Keratinocyte (primary cell): ENCODE measurements around the gene ZNF212. TPM values are rescaled to one million over a fixed set of nuclear protein-coding genes. Genes with fewer than 3 reads are reported as not detected.

ENCODE experiments used
- DNase-seq: peaks from one replicate; pipeline ENCODE4 v3.0.0-alpha.2; 2011; ENCODE audit warnings: low read depth, missing footprints, low spot score
- FAIRE-seq: peaks from 2 replicates; lab custom pipeline; 2011; peaks lifted over from hg19 to GRCh38; lab: Jason Lieb, UNC
- H2AFZ ChIP-seq: 2 replicates; pipeline ENCODE4 v1.6.0; 2012; ENCODE audit warnings: low read length, control low read depth, inconsistent platforms; ENCODE audit not compliant: control insufficient read depth
- H3K27ac ChIP-seq: 2 replicates; pipeline ENCODE4 v1.5.1; 2011; ENCODE audit warnings: low read length; ENCODE audit not compliant: control insufficient read depth, insufficient read depth
- H3K27me3 ChIP-seq: 3 replicates; pipeline ENCODE4 v1.6.0; 2011; ENCODE audit warnings: low read length; ENCODE audit not compliant: control insufficient read depth, insufficient read depth; ENCODE audit errors: extremely low read depth
- H3K36me3 ChIP-seq, 2 experiments: 2 replicates in 1 of 2; 3 replicates in 1 of 2; pipeline ENCODE4 v1.5.1; 2011; ENCODE audit warnings: low read length in 2 of 2, mild to moderate bottlenecking in 1 of 2; ENCODE audit not compliant: control insufficient read depth in 2 of 2, insufficient read depth in 2 of 2; ENCODE audit errors: extremely low read depth in 1 of 2
- H3K4me1 ChIP-seq: 3 replicates; pipeline ENCODE4 v1.5.1; 2011; ENCODE audit warnings: low read length; ENCODE audit not compliant: control insufficient read depth, insufficient read depth; ENCODE audit errors: extremely low read depth
- H3K4me2 ChIP-seq: 3 replicates; pipeline ENCODE4 v1.6.0; 2011; ENCODE audit warnings: low read depth, low read length; ENCODE audit not compliant: control insufficient read depth, insufficient read depth; ENCODE audit errors: extremely low read depth
- H3K4me3 ChIP-seq, 3 experiments: fragments of 200-600 bp in 1 of 3; sonication (generic) in 1 of 3; 2 replicates in 2 of 3; 3 replicates in 1 of 3; pipeline ENCODE4 v1.5.1; 2011 to 2016; ENCODE audit warnings: low read length in 3 of 3, mild to moderate bottlenecking in 3 of 3, control low read depth in 2 of 3, inconsistent platforms in 1 of 3, low read depth in 1 of 3, mixed read lengths in 1 of 3, mixed run types in 1 of 3, moderate library complexity in 1 of 3; ENCODE audit not compliant: control insufficient read depth in 2 of 3, insufficient read depth in 2 of 3; ENCODE audit errors: extremely low read depth in 1 of 3
- H3K79me2 ChIP-seq: 2 replicates; pipeline ENCODE4 v1.6.0; 2012; ENCODE audit warnings: low read length; ENCODE audit not compliant: control insufficient read depth, insufficient read depth
- H3K9ac ChIP-seq: 3 replicates; pipeline ENCODE4 v1.6.0; 2011; ENCODE audit warnings: low read length; ENCODE audit not compliant: control insufficient read depth, insufficient read depth; ENCODE audit errors: extremely low read depth
- H3K9me1 ChIP-seq: 3 replicates; pipeline ENCODE4 v1.6.0; 2011; ENCODE audit warnings: low read length; ENCODE audit not compliant: control insufficient read depth, insufficient read depth; ENCODE audit errors: extremely low read depth
- H3K9me3 ChIP-seq: 2 replicates; pipeline ENCODE4 v1.5.1; 2012; ENCODE audit warnings: low read depth, low read length; ENCODE audit not compliant: control insufficient read depth
- H4K20me1 ChIP-seq: 3 replicates; pipeline ENCODE4 v1.6.0; 2011; ENCODE audit warnings: low read length; ENCODE audit not compliant: control insufficient read depth, insufficient read depth; ENCODE audit errors: extremely low read depth
- CTCF ChIP-seq, 3 experiments: IDR thresholded peaks in 1 of 3; conservative IDR thresholded peaks in 1 of 3; optimal IDR thresholded peaks in 1 of 3; 2 replicates in 2 of 3; 3 replicates in 1 of 3; pipeline versions ENCODE3 to v1.5.1; 2011; ENCODE audit warnings: low read length in 3 of 3, mild to moderate bottlenecking in 3 of 3, moderate library complexity in 2 of 3, control low read depth in 1 of 3, inconsistent platforms in 1 of 3; ENCODE audit not compliant: insufficient read depth in 2 of 3; ENCODE audit errors: extremely low read depth in 1 of 3
- EZH2 ChIP-seq: IDR thresholded peaks from one replicate; pipeline ENCODE4 v1.6.1; 2012; ENCODE audit warnings: inconsistent platforms, mild to moderate bottlenecking, low read length, moderate library complexity
- dilution Hi-C: fragments of 300-500 bp; cut with MboI; formaldehyde crosslinking; loops from one replicate; pipeline ENCODE4 v1.7.0; 2020; ENCODE audit warnings: low sequenced_read_pairs; ENCODE audit not compliant: extremely low pct_ligation_motif_present
- polyA plus RNA-seq, 5 experiments: library from polyadenylated mRNA; depleted of rRNA in 3 of 5; stranded (reverse) in 3 of 5; stranded (forward) in 1 of 5; unstranded in 1 of 5; fragments of >200 nt; gene quantifications; 1 replicate in 1 of 5; 2 replicates in 3 of 5; 3 replicates in 1 of 5; pipeline versions ENCODE4 v1.2.1 to v1.2.3, GENCODE V29; 2011 to 2012; ENCODE audit warnings: missing spikeins in 2 of 5, low read depth in 1 of 5, low replicate concordance in 1 of 5

ZNF212 gene
- polyA plus RNA-seq, 1 donor (not counting 4 experiments of a cell fraction or from before 2014, with no cell fraction given) = 3.8 TPM

- no peaks in the 10 kb centered on the region for H3K9me1 ChIP-seq
- no peak overlapping the region for H3K9ac ChIP-seq
- dilution Hi-C loops = no loop called here
- H3K27me3 ChIP-seq = no peaks in the 10 kb centered on the region
- no peaks in the 10 kb centered on the region for H4K20me1 ChIP-seq
- DNase-seq = no peak
- TF ChIP-seq EZH2 (no peak), CTCF (optimal IDR thresholded peaks at IDR 0.05 in 1 of 3, IDR thresholded peaks at IDR 0.05 in 1 of 3, conservative IDR thresholded peaks at IDR 0.05 in 1 of 3; ENCODE audit: extremely low read depth in 1 of 3, insufficient read depth in 2 of 3, low read length in 3 of 3) (no peak)
- FAIRE-seq = no peak
- H3K4me2 ChIP-seq = no peak overlapping the region
- H3K9me3 ChIP-seq = no peaks in the 10 kb centered on the region
- H3K4me3 ChIP-seq = no peak overlapping the region
- H3K79me2 ChIP-seq = no peaks in the 10 kb centered on the region
- H3K27ac ChIP-seq = no peak overlapping the region
- peaks cover 14% of the 10 kb centered on the region for H3K4me1 ChIP-seq
- H3K36me3 ChIP-seq = peaks cover 0 to 6% of the 10 kb centered on the region in 2 experiments
- H2AFZ ChIP-seq = no peak overlapping the region
Measured at GRCh38 chr7:149289856-149290255, 50.4 kb downstream of the ZNF212 start.

- Histone ChIP-seq H4K20me1 (no peaks in the 10 kb centered on the region), H3K27ac (no peak overlapping the region), H3K36me3 (peaks cover 0 to 6% of the 10 kb centered on the region in 2 experiments), H3K9me1 (no peaks in the 10 kb centered on the region), H3K4me3 (no peak overlapping the region), H2AFZ (no peak overlapping the region), H3K9ac (no peak overlapping the region), H3K4me2 (no peak overlapping the region), H3K4me1 (peaks cover 10% of the 10 kb centered on the region), H3K9me3 (no peaks in the 10 kb centered on the region), H3K79me2 (no peaks in the 10 kb centered on the region), H3K27me3 (no peaks in the 10 kb centered on the region)
- no peak for TF ChIP-seq EZH2
- TF ChIP-seq CTCF (optimal IDR thresholded peaks at IDR 0.05 in 1 of 3, IDR thresholded peaks at IDR 0.05 in 1 of 3, conservative IDR thresholded peaks at IDR 0.05 in 1 of 3; ENCODE audit: extremely low read depth in 1 of 3, insufficient read depth in 2 of 3, low read length in 3 of 3) = no peak
- dilution Hi-C loops = no loop called here
- FAIRE-seq (no peak), DNase-seq (no peak)
Measured at GRCh38 chr7:149291036-149291780, 51.8 kb downstream of the ZNF212 start.
